CD4-positive, CD25-positive, alpha-beta regulatory T cell (primary cell): ENCODE data around the gene ASB4. TPM values are rescaled to one million over a fixed set of nuclear protein-coding genes. Genes with fewer than 3 reads are reported as not detected.
"Not testable (repeated sequence)": the region's sequence is repeated elsewhere in the genome, so short reads cannot be mapped to it uniquely, and the experiment has no call there.

Experiments
- ATAC-seq, 2 donors: fragments of 150-1000 bp; cut with Tn5 transposase; one replicate each; pipeline ENCODE4 v1.10.0; 2021; ENCODE audit warnings: low read depth in 2 of 2, moderate number of reproducible peaks in 2 of 2, moderate library complexity in 1 of 2
- DNase-seq, 3 donors: peaks; one replicate each; pipeline versions ENCODE4 v3.0.0 to v3.0.0-alpha.2; 2012 to 2022; ENCODE audit warnings: mixed read lengths in 1 of 3
- H3K27ac ChIP-seq: one replicate; pipeline ENCODE4 v1.7.0; 2013; ENCODE audit warnings: mild to moderate bottlenecking, low read length; ENCODE audit not compliant: insufficient read depth, poor library complexity, severe bottlenecking
- H3K27me3 ChIP-seq: one replicate; pipeline ENCODE4 v1.7.0; 2013; ENCODE audit warnings: low read length; ENCODE audit not compliant: control insufficient read depth, insufficient read depth
- H3K36me3 ChIP-seq: one replicate; pipeline ENCODE4 v1.7.0; 2013; ENCODE audit warnings: mild to moderate bottlenecking, low read length, moderate library complexity; ENCODE audit not compliant: control insufficient read depth, insufficient read depth
- H3K4me1 ChIP-seq: 2 replicates; pipeline ENCODE4 v1.7.0; 2013; ENCODE audit warnings: mild to moderate bottlenecking, low read length; ENCODE audit not compliant: insufficient read depth, control insufficient read depth, poor library complexity, severe bottlenecking
- H3K4me3 ChIP-seq: one replicate; pipeline ENCODE4 v1.7.0; 2013; ENCODE audit warnings: low read depth, mild to moderate bottlenecking, low read length, moderate library complexity
- H3K9me3 ChIP-seq, 2 experiments: 1 replicate in 1 of 2; 2 replicates in 1 of 2; pipeline ENCODE4 v1.7.0; 2013; ENCODE audit warnings: low read length in 2 of 2, mild to moderate bottlenecking in 1 of 2, moderate library complexity in 1 of 2; ENCODE audit not compliant: control insufficient read depth in 2 of 2
- H3K27ac Mint-ChIP-seq, 3 donors: one replicate each; pipeline ENCODE4 v1.8.0; 2020 to 2022; ENCODE audit warnings: mild to moderate bottlenecking in 3 of 3, mixed read lengths in 3 of 3, moderate library complexity in 2 of 3
- H3K27me3 Mint-ChIP-seq: one replicate; pipeline ENCODE4 v1.8.0; 2022; ENCODE audit warnings: mild to moderate bottlenecking, mixed read lengths
- H3K36me3 Mint-ChIP-seq: one replicate; pipeline ENCODE4 v1.8.0; 2020; ENCODE audit warnings: mixed read lengths
- H3K4me1 Mint-ChIP-seq, 4 donors: one replicate each; pipeline ENCODE4 v1.8.0; 2020 to 2022; ENCODE audit warnings: mixed read lengths in 4 of 4, mild to moderate bottlenecking in 1 of 4
- H3K4me3 Mint-ChIP-seq, 4 donors: one replicate each; pipeline ENCODE4 v1.8.0; 2020 to 2022; ENCODE audit warnings: mild to moderate bottlenecking in 4 of 4, mixed read lengths in 4 of 4, moderate library complexity in 3 of 4
- H3K9me3 Mint-ChIP-seq, 7 donors: one replicate each; pipeline ENCODE4 v1.8.0; 2020 to 2022; ENCODE audit warnings: mixed read lengths in 7 of 7, mild to moderate bottlenecking in 3 of 7, moderate library complexity in 2 of 7
- polyA plus RNA-seq, 4 donors: library from polyadenylated mRNA; unstranded; fragments of 300-500 nt; fragmentation: Illumina TruSeq; gene quantifications; one replicate each; pipeline ENCODE4 v1.2.3, GENCODE V29; 2021
- total RNA-seq: library from RNA; stranded (reverse); gene quantifications from one replicate; pipeline ENCODE4 v1.2.3, GENCODE V29; 2022

Gene ASB4
- total and polyA plus RNA-seq, 5 donors from 2014 or later = not detected

GRCh38 chr7:95503271-95504131 lies 17.8 kb downstream of the ASB4 start:
- H3K4me3 Mint-ChIP-seq = no peak overlapping the region
- Histone ChIP-seq H3K36me3 (no peaks in the 10 kb centered on the region), H3K27me3 (no peaks in the 10 kb centered on the region), H3K27ac (no peak overlapping the region), H3K9me3 (no peaks in the 10 kb centered on the region), H3K4me1 (no peaks in the 10 kb centered on the region), H3K4me3 (no peak overlapping the region)
- H3K4me1 Mint-ChIP-seq = peaks cover 8 to 17% (median 12%) of the 10 kb centered on the region in 4 donors
- DNase-seq (no peak), ATAC-seq (no peak)
- H3K36me3 Mint-ChIP-seq = no peaks in the 10 kb centered on the region
- H3K9me3 Mint-ChIP-seq = no peaks in the 10 kb centered on the region
- peaks cover 4% of the 10 kb centered on the region for H3K27me3 Mint-ChIP-seq
- H3K27ac Mint-ChIP-seq = no peak overlapping the region

- DNase-seq, H3K27me3 Mint-ChIP-seq, H3K36me3 Mint-ChIP-seq, H3K9me3 Mint-ChIP-seq, H3K27ac Mint-ChIP-seq, H3K27me3 ChIP-seq, ATAC-seq, H3K9me3 ChIP-seq, H3K4me3 Mint-ChIP-seq, H3K27ac ChIP-seq, H3K36me3 ChIP-seq, H3K4me3 ChIP-seq, H3K4me1 ChIP-seq: not testable (repeated sequence)
- peaks cover 8 to 14% (median 11%) of the 10 kb centered on the region in 4 donors for H3K4me1 Mint-ChIP-seq
Measured at GRCh38 chr7:95504132-95504588, 18.4 kb downstream of the ASB4 start.

- Histone ChIP-seq H3K36me3 (no peaks in the 10 kb centered on the region), H3K27ac (no peak overlapping the region), H3K4me3 (no peak overlapping the region), H3K27me3 (peaks cover 4% of the 10 kb centered on the region), H3K9me3 (no peaks in the 10 kb centered on the region), H3K4me1 (no peaks in the 10 kb centered on the region)
- Mint-ChIP-seq H3K4me3 (no peak overlapping the region), H3K4me1 (peaks cover 0 to 4% (median 0%) of the 10 kb centered on the region in 4 donors), H3K27ac (no peak overlapping the region), H3K27me3 (peaks cover 9% of the 10 kb centered on the region), H3K9me3 (no peaks in the 10 kb centered on the region), H3K36me3 (no peaks in the 10 kb centered on the region)
- no peak for DNase-seq
- ATAC-seq = no peak
Measured at GRCh38 chr7:95508780-95509179, 23.0 kb downstream of the ASB4 start.

GRCh38 chr7:95509199-95509598 lies 23.5 kb downstream of the ASB4 start:
- peak in 1 of 3 donors; percentile 28 for DNase-seq
- Mint-ChIP-seq H3K9me3 (peaks cover 0 to 2% (median 0%) of the 10 kb centered on the region in 7 donors), H3K4me3 (no peak overlapping the region), H3K27ac (no peak overlapping the region), H3K4me1 (peaks cover 0 to 4% (median 0%) of the 10 kb centered on the region in 4 donors), H3K36me3 (no peaks in the 10 kb centered on the region), H3K27me3 (peaks cover 9% of the 10 kb centered on the region)
- Histone ChIP-seq H3K27me3 (peaks cover 6% of the 10 kb centered on the region), H3K9me3 (no peaks in the 10 kb centered on the region), H3K27ac (no peak overlapping the region), H3K36me3 (no peaks in the 10 kb centered on the region), H3K4me3 (no peak overlapping the region), H3K4me1 (no peaks in the 10 kb centered on the region)
- ATAC-seq = no peak

GRCh38 chr7:95511716-95512260 lies 26.0 kb downstream of the ASB4 start:
- DNase-seq = peak in 2 of 3 donors; percentile 20 to 67
- ATAC-seq = peak; percentile 42 to 52
- Mint-ChIP-seq H3K27me3 (peaks cover 16% of the 10 kb centered on the region), H3K27ac (no peak overlapping the region), H3K36me3 (no peaks in the 10 kb centered on the region), H3K9me3 (peaks cover 0 to 2% (median 0%) of the 10 kb centered on the region in 7 donors), H3K4me1 (peaks cover 0 to 4% (median 0%) of the 10 kb centered on the region in 4 donors), H3K4me3 (no peak overlapping the region)
- peaks cover 6% of the 10 kb centered on the region for H3K27me3 ChIP-seq
- no peaks in the 10 kb centered on the region for H3K9me3 ChIP-seq
- no peak overlapping the region for H3K4me3 ChIP-seq
- no peaks in the 10 kb centered on the region for H3K4me1 ChIP-seq
- H3K27ac ChIP-seq = no peak overlapping the region
- H3K36me3 ChIP-seq = no peaks in the 10 kb centered on the region

- H3K4me3 ChIP-seq = no peak overlapping the region
- no peak overlapping the region for H3K4me3 Mint-ChIP-seq
- no peaks in the 10 kb centered on the region for H3K4me1 ChIP-seq
- H3K27ac ChIP-seq = no peak overlapping the region
- H3K9me3 Mint-ChIP-seq = peaks cover 0 to 2% (median 0%) of the 10 kb centered on the region in 7 donors
- H3K27me3 Mint-ChIP-seq = peaks cover 18% of the 10 kb centered on the region
- no peaks in the 10 kb centered on the region for H3K36me3 ChIP-seq
- H3K27ac Mint-ChIP-seq = no peak overlapping the region
- ATAC-seq (no peak), DNase-seq (no peak)
- H3K4me1 Mint-ChIP-seq = no peaks in the 10 kb centered on the region
- H3K9me3 ChIP-seq = no peaks in the 10 kb centered on the region
- H3K36me3 Mint-ChIP-seq = no peaks in the 10 kb centered on the region
- peaks cover 12% of the 10 kb centered on the region for H3K27me3 ChIP-seq
Measured at GRCh38 chr7:95517458-95517857, 31.7 kb downstream of the ASB4 start.

- Histone ChIP-seq H3K36me3 (no peaks in the 10 kb centered on the region), H3K27me3 (peaks cover 12% of the 10 kb centered on the region), H3K4me1 (no peaks in the 10 kb centered on the region), H3K4me3 (no peak overlapping the region), H3K9me3 (no peaks in the 10 kb centered on the region), H3K27ac (no peak overlapping the region)
- no peak for DNase-seq
- peaks cover 0 to 2% (median 0%) of the 10 kb centered on the region in 7 donors for H3K9me3 Mint-ChIP-seq
- no peak overlapping the region for H3K27ac Mint-ChIP-seq
- peaks cover 18% of the 10 kb centered on the region for H3K27me3 Mint-ChIP-seq
- no peaks in the 10 kb centered on the region for H3K36me3 Mint-ChIP-seq
- H3K4me3 Mint-ChIP-seq = no peak overlapping the region
- H3K4me1 Mint-ChIP-seq = no peaks in the 10 kb centered on the region
- no peak for ATAC-seq
Measured at GRCh38 chr7:95517870-95518269, 32.1 kb downstream of the ASB4 start.
